Measurements from ENCODE around the gene TPRG1.
A peak's percentile ranks its signal among the peaks of the same experiment; 100 is the strongest.

The TPRG1 gene

GRCh38 chr3:189192725-189193124 lies 21.0 kb downstream of the TPRG1 start:
- POLR2A ChIA-PET: no interaction called here
- no peak for TF ChIP-seq CTCF (IDR thresholded peaks at IDR 0.05; ENCODE audit: insufficient read depth, low read length, missing control alignments)
- no peak for DNase-seq (ENCODE audit: low read depth, low spot score)
- no peak overlapping the region for H3K4me3 ChIP-seq (ENCODE audit: low read depth, low read length)
- CTCF ChIA-PET: no interaction called here

DNA sequence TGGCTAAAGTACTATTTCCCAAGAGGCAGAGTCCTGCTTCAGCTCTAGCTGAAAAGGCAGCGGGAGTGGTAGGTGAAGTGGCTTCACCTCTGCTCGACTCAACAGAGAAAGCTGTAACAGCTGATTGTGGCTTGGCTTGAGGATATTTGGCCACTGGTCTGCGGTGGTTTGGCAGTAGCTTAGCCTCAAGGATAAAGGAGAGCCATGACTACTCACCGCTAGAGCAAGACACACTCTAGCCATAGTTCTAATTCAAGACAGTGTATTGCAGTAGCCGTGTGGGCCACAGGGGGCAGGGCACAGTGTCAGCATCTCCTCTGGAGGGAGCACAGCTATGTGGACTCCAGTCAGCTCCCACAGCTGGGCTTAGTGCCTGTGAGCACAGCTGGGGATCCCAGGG lies 23.5 kb downstream of the TPRG1 start:
- POLR2A ChIA-PET: no interaction called here
- TF ChIP-seq CTCF (IDR thresholded peaks at IDR 0.05; ENCODE audit: insufficient read depth, low read length, missing control alignments): peak; percentile 10
- DNase-seq (ENCODE audit: low read depth, low spot score): no peak
- CTCF ChIA-PET: no interaction called here
- H3K4me3 ChIP-seq (ENCODE audit: low read depth, low read length): no peak overlapping the region

- CTCF ChIA-PET: interaction anchor here (1.0 to 1.3 kb wide), 2 partner anchors 16 to 30 kb away, joined by 4 read pairs; no protein-coding TSS in a partner anchor
- no peak for DNase-seq (ENCODE audit: low read depth, low spot score)
- POLR2A ChIA-PET: interaction anchor here (0.6 kb wide), 1 partner anchor 113 kb away, joined by 3 read pairs; no protein-coding TSS in a partner anchor
- H3K4me3 ChIP-seq (ENCODE audit: low read depth, low read length): no peak overlapping the region
- TF ChIP-seq CTCF (IDR thresholded peaks at IDR 0.05; ENCODE audit: insufficient read depth, low read length, missing control alignments): no peak
Observed at GRCh38 chr3:189202106-189202505, 30.3 kb downstream of the TPRG1 start.

DNA sequence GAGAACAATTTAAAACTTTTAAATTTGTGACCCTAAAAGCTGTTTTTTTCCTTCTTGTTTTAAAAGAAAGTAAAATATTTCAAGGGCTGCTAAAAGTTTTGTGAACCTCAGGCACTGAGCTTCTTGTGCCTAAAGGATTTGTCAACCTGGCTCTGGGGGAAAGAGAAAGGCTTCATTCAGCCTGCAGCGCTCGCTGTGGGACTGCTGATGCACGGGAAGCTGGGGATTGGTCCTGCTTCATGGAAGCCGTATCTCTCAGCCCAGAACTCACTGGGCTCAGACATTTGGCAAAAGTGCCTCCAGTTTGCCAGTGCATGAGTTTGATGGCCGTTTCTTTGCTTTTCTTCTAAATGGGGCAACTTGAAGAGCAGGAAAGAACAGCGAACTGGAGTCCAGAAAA lies 30.8 kb downstream of the TPRG1 start:
- POLR2A ChIA-PET: no interaction called here
- DNase-seq (ENCODE audit: low read depth, low spot score): no peak
- CTCF ChIA-PET: interaction anchor here (1.0 to 1.3 kb wide), 2 partner anchors 15 to 29 kb away, joined by 4 read pairs; no protein-coding TSS in a partner anchor

DNA sequence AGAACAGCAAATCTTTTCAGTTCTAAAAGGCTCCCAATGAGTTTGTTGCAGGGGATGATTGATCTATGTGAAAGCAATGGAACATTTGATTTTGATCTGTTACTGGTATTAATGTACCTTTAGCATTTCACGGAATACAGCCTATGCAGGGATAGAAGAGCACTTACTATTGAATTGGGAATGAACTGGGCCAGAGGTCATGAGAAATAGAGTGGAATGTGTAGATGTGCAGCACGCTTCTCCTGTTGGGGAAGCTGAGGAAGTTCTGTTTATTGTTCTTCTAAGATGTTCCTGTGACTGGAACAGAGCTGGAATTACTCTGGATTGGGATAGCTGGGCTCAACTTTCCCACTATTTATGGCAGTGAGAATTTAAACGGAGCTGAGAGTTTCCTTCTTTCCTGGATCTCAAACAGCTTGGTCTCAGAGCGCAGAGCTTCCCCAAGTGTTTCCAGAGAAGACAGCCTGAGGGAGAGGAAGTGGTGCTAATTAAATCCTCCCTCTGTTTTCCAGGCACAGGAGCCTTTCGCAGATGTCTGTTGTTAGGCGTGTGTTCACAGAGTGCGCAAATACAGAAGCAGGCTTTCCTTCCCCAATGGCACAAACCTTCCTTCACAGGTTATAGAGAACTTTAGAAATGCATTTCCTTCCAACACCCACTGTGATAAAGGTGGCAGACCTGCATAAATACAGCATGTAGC lies 32.5 kb downstream of the TPRG1 start:
- no peak overlapping the region for H3K4me3 ChIP-seq (ENCODE audit: low read depth, low read length)
- ChIA-PET CTCF (interaction anchor here (1.0 to 1.2 kb wide), 3 partner anchors 13 to 639 kb away, joined by 3 to 5 read pairs (median 3); no protein-coding TSS in a partner anchor), POLR2A (no interaction called here)
- TF ChIP-seq CTCF (IDR thresholded peaks at IDR 0.05; ENCODE audit: insufficient read depth, low read length, missing control alignments): no peak
- DNase-seq (ENCODE audit: low read depth, low spot score): no peak

More for the DNA sequence above, 30.8 kb downstream of the TPRG1 start:
- no peak overlapping the region for H3K4me3 ChIP-seq (ENCODE audit: low read depth, low read length)
- no peak for TF ChIP-seq CTCF (IDR thresholded peaks at IDR 0.05; ENCODE audit: insufficient read depth, low read length, missing control alignments)

DNA sequence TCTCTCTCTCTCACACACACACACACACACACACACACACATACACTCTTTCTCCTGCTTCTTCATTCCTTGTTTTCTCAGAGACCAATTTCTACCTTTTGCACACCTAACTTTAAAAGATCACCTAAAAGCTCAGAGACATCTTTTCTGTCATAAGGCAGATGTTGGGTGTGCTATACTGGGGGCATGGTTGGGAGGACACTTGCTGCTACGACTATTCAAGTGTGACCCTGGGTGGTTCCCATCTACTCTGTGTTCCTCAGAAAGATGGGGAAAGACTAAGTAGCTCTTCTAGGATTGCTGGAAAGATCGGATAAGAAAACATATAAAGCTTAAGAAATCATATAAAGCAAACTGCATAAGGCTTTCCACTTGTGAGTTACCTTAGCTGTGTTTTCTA lies 33.2 kb downstream of the TPRG1 start:
- ChIA-PET POLR2A (no interaction called here), CTCF (interaction anchor here (1.0 to 1.2 kb wide), 3 partner anchors 13 to 638 kb away, joined by 3 to 5 read pairs (median 3); no protein-coding TSS in a partner anchor)
- H3K4me3 ChIP-seq (ENCODE audit: low read depth, low read length): no peak overlapping the region
- no peak for TF ChIP-seq CTCF (IDR thresholded peaks at IDR 0.05; ENCODE audit: insufficient read depth, low read length, missing control alignments)
- DNase-seq (ENCODE audit: low read depth, low spot score): no peak

All from AG04449 (cell line).